SU-DHL-6 (cell line): ENCODE results near the gene TPK1.

Experiments used
- CTCF ChIP-seq: fragments of 200-600 bp; sonication (generic); IDR thresholded peaks from one replicate; pipeline ENCODE4 v1.5.1; 2017; ENCODE audit warnings: antibody characterized with exemption, mild to moderate bottlenecking, low read length, moderate library complexity; ENCODE audit not compliant: insufficient read depth, poor library complexity, severe bottlenecking
- EZH2phosphoT487 ChIP-seq: fragments of 200-600 bp; sonication (generic), shearing (Covaris generic); conservative IDR thresholded peaks from 2 replicates; pipeline ENCODE4 v1.6.1; 2018; ENCODE audit warnings: mild to moderate bottlenecking, antibody characterized with exemption, low read length, moderate library complexity, mixed read lengths

- no peak for TF ChIP-seq CTCF
- no peak for TF ChIP-seq EZH2phosphoT487
These were observed 361.9 kb downstream of the TPK1 start for GRCh38 chr7:144473908-144474307.
